Activated T-helper 1 cell treated with anti-CD3 and anti-CD28 coated beads, Interleukin-2, amount 50 U/mL, for 16 hours (primary cell): ENCODE data around the gene KCNT2.

Source experiments
- DNase-seq, 2 donors: peaks; one replicate each; pipeline ENCODE4 v3.0.0-alpha.2; 2020; ENCODE audit warnings: low read depth in 1 of 2, low spot score in 1 of 2

The KCNT2 gene

DNA sequence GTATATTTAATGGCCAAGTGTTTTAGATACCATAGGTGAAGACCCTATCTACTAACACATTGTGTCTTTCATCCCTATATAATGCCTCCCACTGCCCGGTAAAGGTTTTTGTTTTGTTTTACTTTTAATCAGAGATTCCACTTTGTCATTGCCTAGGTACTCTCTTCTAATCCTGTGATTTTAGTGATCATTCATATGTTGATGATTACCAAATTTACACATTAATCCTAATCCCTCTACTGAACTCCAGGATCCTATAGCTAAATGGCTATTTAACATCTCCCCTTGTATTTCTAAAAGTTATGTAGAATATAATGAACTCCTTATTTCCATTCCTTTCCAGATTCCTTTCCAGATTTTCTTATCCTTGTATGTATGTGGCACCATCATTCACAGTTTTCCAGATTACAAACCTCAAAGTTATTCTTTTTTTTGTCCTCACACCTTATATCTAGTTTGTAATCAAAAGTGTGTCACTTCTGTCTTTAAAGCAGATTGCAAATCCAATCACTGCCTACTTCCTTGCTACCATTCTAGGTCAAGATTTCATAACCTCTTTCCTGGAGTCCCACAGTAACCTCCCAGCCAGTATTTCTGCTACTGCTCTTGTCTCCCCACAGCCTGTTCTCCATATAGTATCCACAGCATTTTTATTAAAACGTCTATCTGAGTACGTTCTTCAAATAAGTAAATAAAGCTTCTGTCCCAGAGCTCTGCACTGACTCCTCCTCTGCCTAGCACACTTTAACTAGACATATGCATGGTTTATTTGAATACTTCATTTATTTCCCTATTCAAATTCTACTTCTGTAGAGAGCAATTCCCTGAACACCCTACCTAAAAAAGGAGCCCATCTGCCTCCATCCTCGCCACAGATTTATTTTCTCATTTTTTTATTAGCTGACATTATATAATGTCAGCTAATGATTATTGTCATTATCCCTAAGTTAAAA, 157.8 kb downstream of the KCNT2 start:
- DNase-seq: no peak

- DNase-seq: no peak
Observed at GRCh38 chr1:196449460-196449859, 158.8 kb downstream of the KCNT2 start.

GRCh38 chr1:196445775-196446174, 162.5 kb downstream of the KCNT2 start:
- no peak for DNase-seq

DNA sequence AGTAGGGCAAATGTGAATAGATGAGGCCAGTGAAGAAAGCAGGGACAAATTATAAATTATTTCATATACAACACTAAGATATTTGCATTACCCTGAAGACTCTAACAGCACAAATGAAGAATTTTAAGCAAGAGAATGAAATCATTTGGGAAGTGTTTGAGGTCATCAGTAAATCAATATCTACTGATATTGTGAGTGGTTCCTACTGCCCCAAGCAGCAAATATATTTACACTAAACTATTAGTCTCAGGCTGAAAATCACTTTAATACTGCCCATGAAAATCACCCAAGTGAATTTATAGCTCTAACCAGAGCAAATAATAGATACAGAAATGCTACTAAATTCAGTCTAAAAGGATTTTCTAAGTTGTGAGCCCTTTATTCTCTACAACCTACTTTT, 163.6 kb downstream of the KCNT2 start:
- no peak for DNase-seq

GRCh38 chr1:196442366-196442765, 165.9 kb downstream of the KCNT2 start:
- DNase-seq: no peak

DNA sequence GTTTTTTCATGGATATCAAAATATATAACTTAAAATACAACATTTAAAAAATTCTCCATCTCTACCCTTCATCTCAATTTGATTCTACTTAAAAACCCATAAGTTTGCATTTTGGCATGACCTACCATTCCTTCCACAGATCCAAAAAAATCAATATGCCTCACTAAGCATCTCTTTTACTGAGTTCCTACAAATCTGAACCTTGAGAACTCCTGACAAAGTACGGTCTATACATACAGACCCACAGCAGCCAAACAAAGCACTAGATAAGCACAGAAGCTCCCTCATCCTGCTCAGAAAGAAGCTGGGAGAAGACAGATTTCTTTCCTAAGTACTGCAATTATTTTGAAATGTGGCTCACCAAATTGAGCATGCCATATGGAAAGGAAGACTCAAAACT, 167.5 kb downstream of the KCNT2 start:
- no peak for DNase-seq

- DNase-seq: no peak
Observed at GRCh38 chr1:196438329-196438728, 169.9 kb downstream of the KCNT2 start.

GRCh38 chr1:196437671-196438070, 170.6 kb downstream of the KCNT2 start:
- DNase-seq: no peak

- DNase-seq: no peak
Observed at GRCh38 chr1:196433000-196433399, 175.2 kb downstream of the KCNT2 start.

- DNase-seq: no peak
Observed at GRCh38 chr1:196427976-196428734, 180.1 kb downstream of the KCNT2 start.

DNA sequence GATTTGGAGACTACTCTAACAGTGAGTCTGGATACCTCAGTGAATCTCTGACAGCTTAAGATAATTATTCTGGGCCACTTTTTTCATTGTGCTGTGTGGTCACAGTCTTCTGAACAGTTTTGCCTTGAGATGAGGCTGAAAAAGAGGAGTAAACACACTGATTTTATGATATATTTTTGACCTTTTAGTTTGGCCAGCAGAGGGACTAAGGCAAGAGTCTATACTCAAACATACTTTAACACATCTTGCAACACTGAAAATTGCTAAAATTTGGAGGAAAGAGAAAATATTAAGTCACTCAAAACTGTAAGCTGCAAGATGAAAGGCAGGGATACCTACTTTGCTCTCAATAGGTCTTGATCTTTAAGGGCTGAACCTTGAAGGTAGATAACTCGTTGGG, 182.7 kb downstream of the KCNT2 start:
- DNase-seq: no peak

GRCh38 chr1:196423612-196424011, 184.6 kb downstream of the KCNT2 start:
- DNase-seq: no peak

DNA sequence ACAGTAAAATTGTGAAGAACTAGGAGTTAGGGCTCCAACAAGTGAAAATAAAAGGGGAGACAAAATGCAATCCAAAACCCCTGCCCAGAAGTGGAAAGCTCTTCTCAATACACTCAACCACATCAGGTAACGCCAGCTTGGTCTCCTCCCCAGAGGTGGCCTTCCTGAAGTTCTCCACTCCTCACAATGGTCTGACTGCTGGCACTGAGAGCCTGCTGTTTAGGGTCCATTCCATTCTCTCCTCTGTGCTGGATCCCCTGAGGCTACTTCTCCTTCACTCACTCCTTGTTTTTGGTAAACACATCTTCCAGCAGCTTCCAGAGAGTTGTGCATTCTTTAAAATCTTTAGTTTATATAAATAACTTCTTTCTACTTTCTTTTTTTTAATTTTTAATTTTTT, 189.5 kb downstream of the KCNT2 start:
- no peak for DNase-seq

DNA sequence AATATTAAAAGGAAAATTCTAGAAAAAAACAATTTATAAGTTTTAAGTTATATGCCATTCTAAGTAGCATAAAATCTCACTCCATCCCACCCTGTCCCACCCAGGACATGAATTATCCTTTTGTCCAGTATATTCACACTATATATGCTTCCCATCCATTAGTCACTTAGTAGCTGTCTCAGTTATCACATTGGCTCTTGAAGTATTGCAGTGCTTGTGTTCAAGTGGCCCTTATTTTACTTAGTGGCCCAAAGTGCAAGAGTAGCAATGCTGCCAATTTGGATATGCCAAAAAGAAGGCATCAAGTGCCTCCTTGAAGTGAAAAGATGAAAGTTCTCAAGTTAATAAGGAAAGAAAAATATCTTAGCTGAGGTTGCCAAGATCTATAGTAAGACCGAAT, 192.3 kb downstream of the KCNT2 start:
- no peak for DNase-seq

- no peak for DNase-seq
Observed at GRCh38 chr1:196412326-196412725, 195.9 kb downstream of the KCNT2 start.

DNA sequence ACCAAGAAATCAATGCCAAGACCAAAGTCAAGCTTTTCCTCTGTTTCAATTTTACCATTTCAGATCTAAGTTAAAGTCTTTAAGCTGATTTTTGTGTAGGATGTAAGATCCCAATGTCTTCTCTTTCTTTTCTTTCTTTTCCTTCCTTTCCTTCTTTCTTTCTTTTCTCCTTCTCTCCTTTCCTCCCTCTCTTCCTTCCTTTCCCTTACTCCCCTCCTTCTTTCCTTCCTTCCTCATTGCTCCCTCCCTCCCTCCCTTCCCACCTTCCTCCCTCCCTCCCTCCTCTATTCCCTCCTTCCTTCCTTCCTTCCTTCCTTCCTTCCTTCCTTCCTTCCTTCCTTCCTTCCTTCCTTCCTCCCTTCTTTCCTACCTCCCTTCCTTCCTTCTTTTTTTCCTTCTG, 197.5 kb downstream of the KCNT2 start:
- DNase-seq: no peak

DNA sequence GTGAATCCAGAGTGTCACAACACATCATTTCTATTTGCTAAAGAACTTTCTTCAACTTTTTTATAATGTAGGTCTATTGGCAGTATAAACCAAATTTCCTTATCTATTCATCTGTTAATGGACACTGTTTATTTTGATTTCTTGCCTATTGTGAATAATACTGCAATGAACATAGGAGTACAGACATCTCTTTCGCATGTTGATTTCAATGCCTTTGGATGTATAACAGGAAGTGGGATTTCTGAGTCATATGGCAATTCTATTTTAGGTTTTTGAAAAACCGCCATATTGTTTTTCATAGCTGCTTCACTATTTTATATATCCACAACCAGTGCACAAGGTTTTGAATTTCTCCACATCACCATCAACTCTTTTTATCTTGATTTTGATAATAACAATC, 198.7 kb downstream of the KCNT2 start:
- DNase-seq: no peak

GRCh38 chr1:196407358-196408051, 200.7 kb downstream of the KCNT2 start:
- no peak for DNase-seq

DNA sequence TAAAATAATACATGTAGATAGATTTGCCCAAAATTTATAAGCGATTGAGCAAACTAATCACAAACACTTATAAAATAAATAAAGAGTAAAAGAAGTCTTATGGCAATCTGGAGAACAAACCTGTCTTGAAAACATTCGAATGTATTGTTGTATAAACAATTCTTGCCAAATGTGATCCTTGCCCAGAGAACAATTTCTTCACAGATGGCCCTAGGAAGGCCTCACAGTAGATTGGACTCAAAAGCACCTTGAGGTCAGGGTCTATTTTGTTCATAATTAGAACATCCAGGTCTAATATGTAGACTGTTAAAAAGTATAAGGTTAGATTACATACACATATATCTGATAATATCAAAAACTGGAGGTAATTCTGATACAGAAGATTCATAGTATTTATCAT, 202.4 kb downstream of the KCNT2 start:
- DNase-seq: no peak

GRCh38 chr1:196403803-196404690, 204.2 kb downstream of the KCNT2 start:
- DNase-seq: no peak

DNA sequence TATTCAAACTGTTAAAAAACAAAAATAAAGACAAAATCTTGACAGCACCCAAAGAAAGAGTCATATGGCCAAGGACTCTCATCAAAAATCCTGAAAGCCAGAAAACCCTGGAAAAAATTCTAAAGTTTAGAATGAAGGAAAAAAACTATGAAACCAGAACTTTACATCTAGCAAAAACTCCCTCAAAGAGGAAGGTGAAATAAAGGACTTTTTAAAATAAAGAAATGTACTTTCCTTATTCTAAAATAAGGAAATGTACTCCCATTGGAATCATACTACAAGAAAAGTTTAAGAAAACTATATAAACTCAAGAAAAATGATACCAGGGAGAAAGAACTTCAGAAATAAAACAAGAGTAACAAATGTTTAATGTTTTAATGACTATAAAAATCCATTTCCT, 206.3 kb downstream of the KCNT2 start:
- DNase-seq: no peak
